ENCODE results near the gene TMC4. TPM values are rescaled to one million over a fixed set of nuclear protein-coding genes. Genes with fewer than 3 reads are reported as not detected.

The TMC4 gene
- total RNA-seq, 2 donors from 2014 or later = 0.41 to 7.8 TPM

DNA sequence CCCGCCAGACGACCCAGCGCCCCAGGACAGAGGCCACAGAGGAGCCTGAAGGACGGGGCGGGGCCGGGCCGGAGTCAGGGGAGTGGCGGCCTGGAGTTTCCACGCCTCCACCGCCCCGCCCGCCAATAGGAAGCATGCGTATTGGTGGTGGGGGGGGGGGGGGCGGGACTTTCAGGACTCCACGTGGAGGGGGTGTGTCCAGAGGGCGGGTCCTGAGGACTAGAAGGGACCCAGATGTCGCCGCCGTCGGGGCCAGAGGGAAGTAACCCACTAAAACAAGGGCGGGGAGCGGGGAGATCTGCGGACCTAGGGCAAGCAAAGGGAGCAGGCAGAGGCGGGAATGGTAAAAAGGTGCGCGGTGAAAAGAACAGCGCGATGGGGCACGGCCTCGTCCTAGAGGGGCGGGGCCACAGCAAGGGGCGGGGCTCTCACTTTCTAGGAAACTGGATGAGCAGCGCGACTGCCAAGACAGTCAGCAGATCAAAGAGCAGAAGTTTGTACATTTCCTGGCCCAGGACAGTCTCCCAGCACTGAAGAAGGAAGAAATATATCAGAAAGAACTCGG lies 10.6 kb downstream of the TMC4 start:
- peaks cover 16 to 29% of the 10 kb centered on the region in 2 donors for H3K4me1 ChIP-seq (ENCODE audit: control insufficient read depth in 1 of 2, low read depth in 2 of 2)
- peaks cover 4% of the 10 kb centered on the region for H3K27me3 ChIP-seq (replicated peaks; ENCODE audit: insufficient read depth)
- H3K36me3 ChIP-seq = peaks cover under 1% of the 10 kb centered on the region
- ATAC-seq (ENCODE audit: insufficient number of reproducible peaks, low FRiP score, low read depth) = no peak
- TF ChIP-seq, protein P1, sequence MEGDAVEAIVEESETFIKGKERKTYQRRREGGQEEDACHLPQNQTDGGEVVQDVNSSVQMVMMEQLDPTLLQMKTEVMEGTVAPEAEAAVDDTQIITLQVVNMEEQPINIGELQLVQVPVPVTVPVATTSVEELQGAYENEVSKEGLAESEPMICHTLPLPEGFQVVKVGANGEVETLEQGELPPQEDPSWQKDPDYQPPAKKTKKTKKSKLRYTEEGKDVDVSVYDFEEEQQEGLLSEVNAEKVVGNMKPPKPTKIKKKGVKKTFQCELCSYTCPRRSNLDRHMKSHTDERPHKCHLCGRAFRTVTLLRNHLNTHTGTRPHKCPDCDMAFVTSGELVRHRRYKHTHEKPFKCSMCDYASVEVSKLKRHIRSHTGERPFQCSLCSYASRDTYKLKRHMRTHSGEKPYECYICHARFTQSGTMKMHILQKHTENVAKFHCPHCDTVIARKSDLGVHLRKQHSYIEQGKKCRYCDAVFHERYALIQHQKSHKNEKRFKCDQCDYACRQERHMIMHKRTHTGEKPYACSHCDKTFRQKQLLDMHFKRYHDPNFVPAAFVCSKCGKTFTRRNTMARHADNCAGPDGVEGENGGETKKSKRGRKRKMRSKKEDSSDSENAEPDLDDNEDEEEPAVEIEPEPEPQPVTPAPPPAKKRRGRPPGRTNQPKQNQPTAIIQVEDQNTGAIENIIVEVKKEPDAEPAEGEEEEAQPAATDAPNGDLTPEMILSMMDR (IDR thresholded peaks at IDR 0.05) = no peak
- H3K27ac ChIP-seq = no peak overlapping the region
- peak overlapping the region; percentile 57 for H3K4me3 ChIP-seq
- no peaks in the 10 kb centered on the region for H3K9me3 ChIP-seq
- DNase-seq (ENCODE audit: low spot score) = peak; percentile 40

DNA sequence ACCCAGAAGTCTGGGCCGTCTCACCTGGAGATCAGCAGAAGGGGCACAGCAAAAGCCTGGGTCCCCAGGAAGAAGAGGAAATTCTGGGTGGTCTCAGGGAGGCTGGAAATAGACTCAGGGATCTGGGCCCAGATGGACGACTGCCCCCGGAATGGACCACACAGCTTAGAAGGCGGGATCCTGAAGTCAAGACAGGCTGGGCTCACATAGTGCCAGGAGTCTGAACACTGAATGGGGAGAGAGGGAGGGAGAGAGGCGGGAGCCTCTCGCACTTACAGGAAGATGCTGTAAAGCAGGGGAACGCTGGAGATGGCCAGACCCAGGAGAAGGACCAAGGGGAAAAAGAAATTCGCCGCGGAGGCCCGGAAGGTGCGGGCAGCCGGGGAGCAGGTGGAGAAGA lies 12.1 kb downstream of the TMC4 start:
- DNase-seq (ENCODE audit: low spot score) (no peak), ATAC-seq (ENCODE audit: insufficient number of reproducible peaks, low FRiP score, low read depth) (no peak)
- H3K36me3 ChIP-seq = peaks cover 15% of the 10 kb centered on the region
- H3K4me3 ChIP-seq = peak overlapping the region; percentile 80
- H3K9me3 ChIP-seq = no peaks in the 10 kb centered on the region
- peaks cover 16 to 29% of the 10 kb centered on the region in 2 donors for H3K4me1 ChIP-seq (ENCODE audit: control insufficient read depth in 1 of 2, low read depth in 2 of 2)
- peaks cover 4% of the 10 kb centered on the region for H3K27me3 ChIP-seq (replicated peaks; ENCODE audit: insufficient read depth)
- TF ChIP-seq, protein P1 (IDR thresholded peaks at IDR 0.05) = no peak
- peak overlapping the region in 1 of 2 donors; percentile 77 for H3K27ac ChIP-seq

DNA sequence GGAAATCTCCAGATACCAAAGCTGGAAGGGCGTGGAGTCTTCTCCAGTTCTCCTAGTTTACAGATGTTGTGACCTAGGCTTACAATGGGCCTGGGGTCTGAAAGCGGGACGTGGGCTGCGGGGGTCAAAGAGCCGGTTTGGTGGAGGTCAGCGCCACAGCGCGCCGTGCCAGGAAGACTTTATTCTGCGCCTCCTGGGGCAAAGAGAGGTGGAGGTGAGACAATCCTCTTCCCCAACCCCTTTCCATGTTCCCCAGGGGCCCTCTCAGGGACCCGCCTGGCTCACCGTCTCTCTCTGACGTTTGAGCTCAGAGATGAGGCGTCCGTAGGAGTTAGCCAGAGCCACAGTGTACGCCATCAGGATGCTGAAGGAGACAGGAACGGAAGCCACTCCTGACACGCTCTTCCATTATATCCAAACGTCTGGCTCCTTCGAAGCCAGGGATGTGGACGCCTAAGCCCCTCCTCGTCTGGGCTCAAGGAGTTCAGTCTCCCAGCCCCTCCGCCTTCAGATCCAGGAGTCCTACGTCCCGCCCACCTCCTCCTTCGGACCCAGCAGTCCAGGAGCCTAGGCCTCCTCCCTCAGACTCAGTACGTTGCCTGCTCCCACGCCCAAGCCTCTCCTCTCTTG lies 12.7 kb downstream of the TMC4 start:
- Histone ChIP-seq H3K27ac (peak overlapping the region; percentile 77 to 82), H3K27me3 (replicated peaks; ENCODE audit: insufficient read depth) (peaks cover 4% of the 10 kb centered on the region), H3K4me1 (ENCODE audit: control insufficient read depth in 1 of 2, low read depth in 2 of 2) (peaks cover 16 to 29% of the 10 kb centered on the region in 2 donors), H3K9me3 (no peaks in the 10 kb centered on the region), H3K36me3 (peaks cover 20% of the 10 kb centered on the region), H3K4me3 (peak overlapping the region; percentile 80)
- no peak for ATAC-seq (ENCODE audit: insufficient number of reproducible peaks, low FRiP score, low read depth)
- TF ChIP-seq, protein P1 (IDR thresholded peaks at IDR 0.05) = no peak
- no peak for DNase-seq (ENCODE audit: low spot score)

DNA sequence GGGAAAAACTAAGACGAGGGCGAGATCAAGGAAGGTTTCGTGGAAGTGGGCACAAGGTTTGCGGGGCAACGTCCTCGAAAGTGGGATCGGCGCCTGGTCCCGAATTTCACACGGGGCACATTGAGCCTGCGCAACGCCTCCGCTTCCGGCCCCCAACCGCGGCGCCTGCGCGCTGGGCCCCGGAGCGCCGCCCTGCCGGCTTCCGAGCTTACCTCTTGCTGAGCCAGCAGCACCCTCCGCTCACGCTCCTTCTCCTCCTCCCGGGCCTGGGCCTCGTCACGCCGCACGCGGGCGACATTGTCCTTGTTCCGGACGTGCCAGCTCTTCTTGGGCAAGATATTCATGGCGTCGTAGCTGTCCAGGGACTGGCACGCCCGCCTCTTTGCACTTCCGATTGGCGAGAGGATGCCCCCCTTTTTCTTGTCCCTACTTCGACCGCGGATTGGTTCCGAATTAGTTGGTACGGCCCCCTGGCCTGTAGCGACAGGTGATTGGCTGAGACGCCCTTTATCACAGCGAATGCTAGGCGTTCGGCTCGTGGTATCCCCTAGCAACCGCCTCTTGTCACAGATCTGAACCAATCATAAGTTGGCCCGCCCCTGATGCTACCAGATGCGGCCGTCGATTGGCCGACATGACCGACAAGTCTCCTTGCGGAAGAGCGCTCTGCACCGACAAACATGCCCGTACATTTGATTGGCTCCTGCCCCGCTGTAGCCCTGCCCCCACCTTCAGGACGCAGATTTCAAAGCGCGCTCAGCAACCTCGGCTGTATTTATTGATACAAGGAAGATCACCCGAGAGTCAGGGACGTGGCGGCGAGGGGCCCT lies 13.4 kb downstream of the TMC4 start, which contains the start of gene LENG1:
TSS of gene LENG1 (minus strand) at position 370 of the 830 bp plus-strand sequence. CDS start at position 344, 26 bp downstream.
- TF ChIP-seq, protein P1 (IDR thresholded peaks at IDR 0.05) = peak; percentile 16
- ATAC-seq (ENCODE audit: insufficient number of reproducible peaks, low FRiP score, low read depth) = peak; percentile 98
- no peaks in the 10 kb centered on the region for H3K9me3 ChIP-seq
- H3K4me1 ChIP-seq (ENCODE audit: control insufficient read depth in 1 of 2, low read depth in 2 of 2) = peaks cover 16 to 29% of the 10 kb centered on the region in 2 donors
- H3K4me3 ChIP-seq = peak within 1 kb of the TSS; percentile 80
- peaks cover 26% of the 10 kb centered on the region for H3K36me3 ChIP-seq
- peak; percentile 100 for DNase-seq (ENCODE audit: low spot score)
- H3K27me3 ChIP-seq (replicated peaks; ENCODE audit: insufficient read depth) = peaks cover under 1% of the 10 kb centered on the region
- peak within 1 kb of the TSS; percentile 92 to 99 for H3K27ac ChIP-seq

Measured in thoracic aorta (tissue), 2 donors.